Stomach (tissue), 4 donors: ENCODE measurements around the gene NMNAT2.

ENCODE experiments used
- CTCF ChIP-seq, 7 experiments: fragments of 450-650 bp in 4 of 7; fragments of 200-600 bp in 3 of 7; sonication (generic) in 3 of 7; IDR thresholded peaks; one replicate each; pipeline ENCODE4 v1.5.1; 2016 to 2019; ENCODE audit warnings: antibody characterized with exemption in 7 of 7, control low read depth in 2 of 7, mild to moderate bottlenecking in 1 of 7
- POLR2A ChIP-seq, 4 donors: fragments of 450-650 bp; IDR thresholded peaks; one replicate each; pipeline ENCODE4 v1.6.1; 2016; ENCODE audit warnings: antibody characterized with exemption in 4 of 4, control low read depth in 2 of 4, mild to moderate bottlenecking in 1 of 4, moderate library complexity in 1 of 4
- POLR2AphosphoS5 ChIP-seq, 3 donors: sonication (generic); formaldehyde crosslinking; IDR thresholded peaks; one replicate each; pipeline ENCODE4 v1.6.1; 2016; ENCODE audit warnings: antibody characterized with exemption in 3 of 3

GRCh38 chr1:183199304-183199703 lies 218.9 kb downstream of the NMNAT2 start:
- TF ChIP-seq POLR2AphosphoS5 (IDR thresholded peaks at IDR 0.05): no peak
- no peak for TF ChIP-seq CTCF (IDR thresholded peaks at IDR 0.05)
- no peak for TF ChIP-seq POLR2A (IDR thresholded peaks at IDR 0.05)
